Stomach smooth muscle (tissue), 2 donors: ENCODE data around the gene CASKIN2.

Experiments used
- H3K27ac ChIP-seq: one replicate; pipeline ENCODE4 v1.7.0; 2013; ENCODE audit warnings: mild to moderate bottlenecking, low read length, inconsistent platforms
- H3K27me3 ChIP-seq, 2 donors: one replicate each; pipeline ENCODE4 v1.7.0; 2013; ENCODE audit warnings: low read length in 2 of 2; ENCODE audit not compliant: insufficient read depth in 2 of 2, control insufficient read depth in 1 of 2
- H3K36me3 ChIP-seq, 2 donors: one replicate each; pipeline ENCODE4 v1.7.0; 2013; ENCODE audit warnings: low read length in 2 of 2; ENCODE audit not compliant: control insufficient read depth in 2 of 2, insufficient read depth in 2 of 2
- H3K4me1 ChIP-seq: one replicate; pipeline ENCODE4 v1.7.0; 2013; ENCODE audit warnings: low read length; ENCODE audit not compliant: control insufficient read depth, insufficient read depth
- H3K4me3 ChIP-seq, 2 donors: one replicate each; pipeline ENCODE4 v1.7.0; 2013; ENCODE audit warnings: low read length in 2 of 2
- H3K9ac ChIP-seq, 2 donors: one replicate each; pipeline ENCODE4 v1.7.0; 2013; ENCODE audit warnings: low read length in 2 of 2, mild to moderate bottlenecking in 1 of 2
- H3K9me3 ChIP-seq, 2 donors: one replicate each; pipeline ENCODE4 v1.7.0; 2013; ENCODE audit warnings: low read length in 2 of 2; ENCODE audit not compliant: control insufficient read depth in 2 of 2
- donor health status: healthy.
- donor health status: Pancreatic carcinoma.

Gene CASKIN2

DNA sequence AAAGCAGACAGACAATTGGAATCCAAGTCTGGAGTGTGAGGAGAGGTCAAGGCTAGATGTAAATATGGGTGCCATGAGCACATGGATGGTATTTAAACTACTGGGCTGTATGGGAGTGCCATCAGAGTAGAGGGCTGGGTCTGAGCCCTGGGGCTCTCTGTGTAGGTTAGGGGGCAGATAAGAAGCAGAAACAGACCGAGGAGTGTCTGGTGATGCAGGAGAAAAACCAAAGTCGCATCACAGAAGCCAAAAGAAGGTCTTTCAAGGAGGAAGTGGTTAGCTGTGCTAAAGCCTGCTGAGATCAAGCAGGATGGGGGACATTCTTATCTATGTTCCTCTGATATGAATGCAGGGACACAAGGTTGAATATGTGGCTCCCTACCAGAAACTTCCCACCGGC, 2.9 kb upstream of the CASKIN2 start:
- H3K27ac ChIP-seq, result no peak overlapping the region
- no peaks in the 10 kb centered on the region for H3K9me3 ChIP-seq
- H3K9ac ChIP-seq, result no peak overlapping the region
- peaks cover 34% of the 10 kb centered on the region for H3K4me1 ChIP-seq
- no peak overlapping the region for H3K4me3 ChIP-seq
- H3K27me3 ChIP-seq, result no peaks in the 10 kb centered on the region
- H3K36me3 ChIP-seq, result peaks cover 0 to 3% of the 10 kb centered on the region in 2 donors

GRCh38 chr17:75517297-75517865, 2.0 kb upstream of the CASKIN2 start:
- peak overlapping the region; percentile 36 to 57 for H3K9ac ChIP-seq
- H3K4me1 ChIP-seq, result peaks cover 42% of the 10 kb centered on the region
- peak overlapping the region; percentile 68 to 81 for H3K4me3 ChIP-seq
- H3K27ac ChIP-seq, result no peak overlapping the region
- peaks cover 0 to 3% of the 10 kb centered on the region in 2 donors for H3K36me3 ChIP-seq
- no peaks in the 10 kb centered on the region for H3K27me3 ChIP-seq
- no peaks in the 10 kb centered on the region for H3K9me3 ChIP-seq

DNA sequence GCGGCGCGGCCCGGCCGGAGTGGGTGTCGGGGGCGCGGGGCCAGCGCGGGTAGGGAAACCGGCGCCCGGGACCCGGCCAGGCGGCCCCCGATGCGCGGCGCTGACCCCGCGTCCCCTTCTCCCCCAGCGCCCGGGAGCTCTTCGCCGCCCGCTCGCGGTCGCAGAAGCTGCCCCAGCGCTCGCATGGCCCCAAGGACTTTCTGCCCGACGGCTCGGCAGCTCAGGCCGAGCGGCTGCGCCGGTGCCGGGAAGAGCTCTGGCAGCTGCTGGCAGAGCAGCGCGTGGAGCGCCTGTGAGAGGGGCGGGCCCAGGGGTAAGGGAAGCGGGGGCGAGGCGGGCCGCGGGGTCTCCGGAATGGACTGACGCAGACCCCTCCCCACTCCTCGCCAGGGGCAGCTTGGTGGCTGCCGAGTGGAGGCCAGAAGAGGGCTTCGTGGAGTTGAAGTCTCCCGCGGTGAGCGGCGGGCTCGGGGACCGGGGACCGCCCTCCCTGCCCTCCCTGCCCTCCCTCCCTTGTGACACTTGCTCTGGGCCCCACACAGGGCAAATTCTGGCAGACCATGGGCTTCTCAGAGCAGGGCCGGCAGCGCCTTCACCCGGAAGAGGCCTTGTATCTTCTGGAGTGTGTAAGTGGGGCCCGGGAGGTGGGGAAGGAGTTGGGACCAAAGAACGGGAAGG, 1.4 kb upstream of the CASKIN2 start:
- H3K4me3 ChIP-seq, result peak overlapping the region; percentile 68 to 81
- peaks cover 3 to 6% of the 10 kb centered on the region in 2 donors for H3K36me3 ChIP-seq

GRCh38 chr17:75516255-75516618, 900 bp upstream of the CASKIN2 start, which contains the start of gene TSEN54:
Gene TSEN54 (plus strand): TSS chr17:75516528. CDS start chr17:75516561, 33 bp downstream.
- no peaks in the 10 kb centered on the region for H3K9me3 ChIP-seq
- peaks cover 54% of the 10 kb centered on the region for H3K4me1 ChIP-seq
- no peaks in the 10 kb centered on the region for H3K27me3 ChIP-seq
- peak within 1 kb of the TSS; percentile 86 to 95 for H3K4me3 ChIP-seq
- peak within 1 kb of the TSS; percentile 51 to 79 for H3K9ac ChIP-seq
- peaks cover 3 to 7% of the 10 kb centered on the region in 2 donors for H3K36me3 ChIP-seq
- peak within 1 kb of the TSS; percentile 74 for H3K27ac ChIP-seq

More for the DNA sequence above, 1.4 kb upstream of the CASKIN2 start:
- Histone ChIP-seq H3K27me3 (no peaks in the 10 kb centered on the region), H3K9me3 (no peaks in the 10 kb centered on the region), H3K4me1 (peaks cover 48% of the 10 kb centered on the region), H3K27ac (no peak overlapping the region), H3K9ac (peak overlapping the region; percentile 36 to 57)

- Histone ChIP-seq H3K4me1 (peaks cover 65% of the 10 kb centered on the region), H3K27ac (peak overlapping the region; percentile 74), H3K36me3 (peaks cover 3 to 9% of the 10 kb centered on the region in 2 donors), H3K27me3 (no peaks in the 10 kb centered on the region), H3K9me3 (no peaks in the 10 kb centered on the region), H3K4me3 (peak overlapping the region; percentile 86 to 95), H3K9ac (peak overlapping the region; percentile 79 to 82)
Measured at GRCh38 chr17:75514919-75515495, 330 bp downstream of the CASKIN2 start.

DNA sequence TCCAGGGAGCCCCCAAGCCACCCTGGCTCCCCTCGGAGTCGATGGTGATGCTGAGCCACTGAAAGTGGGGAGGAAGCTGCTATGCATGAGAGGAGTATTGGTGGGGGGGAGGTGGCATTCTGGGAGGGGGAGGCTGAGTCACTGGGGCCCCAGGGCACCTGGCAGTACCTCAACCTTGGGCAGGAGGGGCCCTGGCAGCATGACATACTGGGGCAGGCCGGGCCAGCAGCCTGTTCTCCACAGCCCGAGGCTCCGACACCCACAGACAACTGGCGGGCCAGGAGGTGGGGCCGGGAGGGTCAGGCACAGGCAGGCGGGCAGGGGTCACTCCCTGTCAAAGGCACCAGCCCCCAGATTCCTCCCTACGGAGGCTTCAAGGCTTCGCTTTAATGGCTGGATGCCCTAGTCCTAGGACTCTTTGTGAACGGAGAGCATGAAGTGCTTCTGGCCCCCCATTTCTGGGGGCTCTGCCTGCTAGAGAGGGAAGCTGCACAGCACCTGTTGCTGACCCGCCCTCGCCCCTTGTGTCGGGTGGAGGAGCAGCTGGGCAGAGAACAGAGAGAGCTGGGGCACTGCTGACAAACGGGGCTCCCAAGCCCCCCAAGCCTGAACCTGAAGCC, 928 bp downstream of the CASKIN2 start:
- H3K9me3 ChIP-seq, result no peaks in the 10 kb centered on the region
- peaks cover 70% of the 10 kb centered on the region for H3K4me1 ChIP-seq
- peak overlapping the region; percentile 79 to 82 for H3K9ac ChIP-seq
- H3K36me3 ChIP-seq, result peaks cover 3 to 12% of the 10 kb centered on the region in 2 donors
- H3K4me3 ChIP-seq, result peak overlapping the region; percentile 86 to 95
- no peaks in the 10 kb centered on the region for H3K27me3 ChIP-seq
- peak overlapping the region; percentile 74 for H3K27ac ChIP-seq

DNA sequence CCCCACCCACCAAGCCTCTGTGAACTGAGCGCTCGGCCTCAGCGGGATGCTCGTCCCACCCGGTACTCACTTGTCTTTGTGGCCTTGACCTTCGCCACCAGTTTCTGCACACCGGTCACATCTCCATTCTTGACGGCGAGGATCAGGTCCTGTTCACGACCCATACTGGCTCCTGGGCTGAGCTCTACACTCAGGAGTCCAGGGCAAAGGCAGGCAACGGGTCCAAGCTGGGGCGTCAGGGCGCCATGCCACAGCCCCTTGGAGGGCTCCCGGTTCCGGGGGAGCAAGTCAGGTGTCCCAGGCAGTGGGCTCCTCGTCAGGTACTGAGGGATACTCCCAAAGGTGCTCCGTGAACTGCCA, 1.7 kb downstream of the CASKIN2 start:
- peak overlapping the region; percentile 86 to 95 for H3K4me3 ChIP-seq
- H3K36me3 ChIP-seq, result peaks cover 3 to 13% of the 10 kb centered on the region in 2 donors
- H3K27me3 ChIP-seq, result no peaks in the 10 kb centered on the region
- H3K9me3 ChIP-seq, result no peaks in the 10 kb centered on the region
- peak overlapping the region; percentile 79 to 82 for H3K9ac ChIP-seq
- H3K4me1 ChIP-seq, result peaks cover 78% of the 10 kb centered on the region
- peak overlapping the region; percentile 74 for H3K27ac ChIP-seq

DNA sequence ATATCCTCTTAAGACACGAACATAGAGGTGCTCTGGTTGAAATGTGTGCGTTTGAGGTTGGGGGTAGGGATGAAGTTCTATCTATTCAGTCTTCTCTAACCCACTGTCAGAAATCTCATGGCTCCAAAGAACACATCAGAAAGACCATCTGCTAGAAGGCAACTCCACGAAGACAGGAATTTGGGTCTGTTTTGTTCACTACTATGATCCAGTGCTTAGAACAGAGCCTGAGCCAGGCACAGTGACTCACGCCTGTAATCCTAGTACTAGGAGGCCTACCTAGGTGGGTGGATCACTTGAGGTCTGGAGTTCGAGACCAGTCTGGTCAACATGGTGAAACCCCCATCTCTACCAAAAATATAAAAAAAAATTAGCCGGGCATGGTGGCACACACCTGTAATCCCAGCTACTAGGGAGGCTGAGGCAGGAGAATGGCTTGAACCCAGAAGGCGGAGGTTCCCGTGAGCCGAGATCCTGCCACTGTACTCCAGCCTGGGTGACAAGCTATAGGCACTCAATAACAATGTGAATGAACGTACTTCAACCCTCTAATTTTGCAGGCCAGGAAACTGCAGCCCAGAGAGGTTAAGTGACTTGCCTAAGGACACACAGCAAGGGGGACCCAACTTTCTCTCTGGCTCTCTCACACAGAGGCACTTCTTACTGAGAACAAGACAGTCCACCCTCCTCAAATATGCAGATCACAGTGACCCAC, 2.3 kb downstream of the CASKIN2 start:
- H3K27ac ChIP-seq, result peak overlapping the region; percentile 62
- no peaks in the 10 kb centered on the region for H3K9me3 ChIP-seq
- H3K36me3 ChIP-seq, result peaks cover 3 to 13% of the 10 kb centered on the region in 2 donors
- H3K4me1 ChIP-seq, result peaks cover 82% of the 10 kb centered on the region
- peak overlapping the region; percentile 86 to 95 for H3K4me3 ChIP-seq
- H3K9ac ChIP-seq, result peak overlapping the region in 1 of 2 donors; percentile 10
- H3K27me3 ChIP-seq, result no peaks in the 10 kb centered on the region

DNA sequence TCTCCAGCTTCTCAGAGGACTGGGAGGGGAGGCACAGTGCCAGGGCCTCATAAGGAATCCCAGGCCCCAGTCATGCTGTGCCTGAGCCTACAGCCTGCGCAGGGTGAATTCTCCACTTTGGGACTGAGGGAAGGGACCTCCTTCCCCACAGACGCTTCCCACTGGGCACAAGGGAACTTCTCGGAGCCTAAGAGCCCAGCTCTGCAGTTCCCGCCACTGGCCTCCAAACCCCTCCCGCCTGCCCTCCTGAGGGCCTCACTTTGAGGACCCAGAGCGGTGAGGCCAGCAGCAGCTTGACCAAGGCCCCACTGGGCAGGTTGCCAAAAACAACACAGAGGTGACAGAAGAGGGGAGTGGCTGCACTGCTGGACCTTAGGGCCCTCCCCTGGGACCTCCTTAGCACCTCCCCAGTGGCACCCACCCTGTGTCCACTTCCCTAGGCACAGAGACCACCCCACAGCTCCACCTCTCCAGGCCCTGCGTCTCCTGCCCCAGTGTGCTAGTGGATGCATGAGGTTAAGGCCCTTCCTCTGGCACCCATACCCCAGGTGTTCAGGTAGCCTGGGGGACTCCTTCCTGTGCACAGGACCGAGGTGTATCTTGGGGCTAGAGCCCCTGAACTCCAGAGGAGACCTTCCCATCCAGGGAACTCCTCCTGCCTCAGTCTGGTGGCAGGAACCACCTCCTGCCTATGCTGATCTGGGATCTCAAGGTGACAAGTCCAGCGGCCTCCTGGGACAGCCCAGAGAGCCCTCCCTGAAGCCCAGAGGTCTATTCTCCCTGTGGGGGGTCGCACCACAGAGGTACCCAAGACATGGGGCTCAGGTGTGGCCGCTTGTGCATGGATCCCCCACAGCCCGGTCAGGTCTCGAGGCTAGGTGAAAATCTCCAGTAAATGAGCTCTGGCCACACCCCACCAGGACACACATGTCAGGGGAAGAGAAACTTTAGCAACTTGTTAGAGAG, 3.4 kb downstream of the CASKIN2 start:
- Histone ChIP-seq H3K27ac (peak overlapping the region; percentile 62), H3K9ac (peak overlapping the region; percentile 38 to 58)

More for the DNA sequence above, 3.4 kb downstream of the CASKIN2 start:
- peak overlapping the region; percentile 31 to 86 for H3K4me3 ChIP-seq
- H3K4me1 ChIP-seq, result peaks cover 72% of the 10 kb centered on the region
- no peaks in the 10 kb centered on the region for H3K9me3 ChIP-seq
- peaks cover 8 to 18% of the 10 kb centered on the region in 2 donors for H3K36me3 ChIP-seq
- H3K27me3 ChIP-seq, result no peaks in the 10 kb centered on the region
